K562 (cell line): Measurements from ENCODE around the gene SEC24C. TPM values are rescaled to one million over a fixed set of nuclear protein-coding genes. Genes with fewer than 3 reads are reported as not detected.

Experiments
- ARID3B ChIP-seq: fragments of 250-450 bp; sonication (Bioruptor Pico); IDR thresholded peaks from 2 replicates; pipeline ENCODE4 v1.4.0; 2020; ENCODE audit warnings: borderline replicate concordance
- BRF2 ChIP-seq: IDR thresholded peaks from 3 replicates; pipeline ENCODE4 v1.6.1; 2011; ENCODE audit warnings: borderline replicate concordance, mild to moderate bottlenecking; ENCODE audit not compliant: insufficient read length, insufficient read depth
- DMBX1 ChIP-seq: fragments of 250-450 bp; sonication (Bioruptor Pico); IDR thresholded peaks from 2 replicates; pipeline ENCODE4 v1.8.0; 2022; ENCODE audit warnings: inconsistent platforms, mild to moderate bottlenecking, moderate library complexity, borderline replicate concordance
- E2F3 ChIP-seq: fragments of 250-450 bp; sonication (Bioruptor Pico); IDR thresholded peaks from 2 replicates; pipeline ENCODE4 v1.4.0; 2020; ENCODE audit warnings: mild to moderate bottlenecking
- ERF ChIP-seq: fragments of 450-650 bp; formaldehyde crosslinking; IDR thresholded peaks from 2 replicates; pipeline ENCODE4 v1.4.0; 2020; ENCODE audit warnings: mild to moderate bottlenecking, mixed read lengths
- MTF1 ChIP-seq: fragments of 250-450 bp; sonication (Bioruptor Pico); IDR thresholded peaks from 2 replicates; pipeline ENCODE4 v1.9.0; 2021; ENCODE audit warnings: moderate library complexity, mild to moderate bottlenecking, inconsistent platforms, borderline replicate concordance
- NFATC3 ChIP-seq: fragments of 450-650 bp; IDR thresholded peaks from 2 replicates; pipeline ENCODE4 v1.6.1; 2017; ENCODE audit warnings: mild to moderate bottlenecking
- NR4A1 ChIP-seq, 2 experiments: fragments of 250-450 bp in 1 of 2; fragments of 450-650 bp in 1 of 2; sonication (Bioruptor Pico) in 1 of 2; IDR thresholded peaks; 2 replicates each; pipeline versions ENCODE4 v1.4.0 to v1.6.1; 2016 to 2020; ENCODE audit warnings: mild to moderate bottlenecking in 2 of 2, missing compliant biosample characterization in 1 of 2, missing genetic modification characterization in 1 of 2, moderate library complexity in 1 of 2
- POU5F1 ChIP-seq: fragments of 150-350 bp; IDR thresholded peaks from 2 replicates; pipeline ENCODE4 v1.6.1; 2014; ENCODE audit warnings: borderline replicate concordance, low read length, low read depth, mild to moderate bottlenecking; ENCODE audit not compliant: partially characterized antibody
- PYGO2 ChIP-seq: fragments of 450-650 bp; IDR thresholded peaks from 2 replicates; pipeline ENCODE4 v1.6.1; 2016; ENCODE audit warnings: mild to moderate bottlenecking, missing genetic modification characterization, moderate library complexity, missing compliant biosample characterization
- SIN3A ChIP-seq, 2 experiments: fragments of 150-350 bp in 1 of 2; IDR thresholded peaks; 2 replicates each; pipeline ENCODE4 v1.6.1; 2011 to 2016; ENCODE audit warnings: borderline replicate concordance in 2 of 2, low read depth in 2 of 2, low read length in 2 of 2, mild to moderate bottlenecking in 2 of 2, moderate library complexity in 2 of 2; ENCODE audit not compliant: control insufficient read depth in 1 of 2
- TBP ChIP-seq: optimal IDR thresholded peaks from 2 replicates; pipeline ENCODE3; 2011; ENCODE audit warnings: low read depth, low read length, improper control_type of control experiment
- TEAD2 ChIP-seq: fragments of 450-650 bp; IDR thresholded peaks from 2 replicates; pipeline ENCODE4 v1.6.1; 2016; ENCODE audit warnings: missing genetic modification characterization, control low read depth, missing compliant biosample characterization
- YY1 ChIP-seq, 3 experiments: IDR thresholded peaks; 2 replicates each; pipeline ENCODE4 v1.6.1; 2011; ENCODE audit warnings: low read length in 2 of 3, mild to moderate bottlenecking in 2 of 3, moderate library complexity in 2 of 3, borderline replicate concordance in 1 of 3, control low read depth in 1 of 3, low read depth in 1 of 3; ENCODE audit not compliant: insufficient read depth in 3 of 3, insufficient replicate concordance in 2 of 3, control insufficient read depth in 1 of 3, insufficient read length in 1 of 3; ENCODE audit errors: extremely low read depth in 1 of 3
- ZNF253 ChIP-seq: fragments of 250-450 bp; sonication (Bioruptor Pico); conservative IDR thresholded peaks from 2 replicates; pipeline ENCODE4 v1.6.1; 2021; ENCODE audit warnings: mild to moderate bottlenecking
- ZNF436 ChIP-seq: fragments of 250-450, 450-650 bp; sonication (Bioruptor Pico); formaldehyde crosslinking; IDR thresholded peaks from 2 replicates; pipeline ENCODE4 v1.7.0; 2020; ENCODE audit warnings: mild to moderate bottlenecking
- ZNF507 ChIP-seq: conservative IDR thresholded peaks from 2 replicates; pipeline ENCODE4 v1.6.1; 2017; ENCODE audit warnings: missing genetic modification characterization, missing compliant biosample characterization
- ZNF695 ChIP-seq: fragments of 450-650 bp; formaldehyde crosslinking; IDR thresholded peaks from 2 replicates; pipeline ENCODE4 v1.4.0; 2020; ENCODE audit warnings: mild to moderate bottlenecking, moderate library complexity
- ZNF740 ChIP-seq, 3 experiments: fragments of 200-800 bp in 1 of 3; sonication (Bioruptor generic) in 1 of 3; sonication (generic) in 1 of 3; formaldehyde crosslinking in 1 of 3; IDR thresholded peaks; 2 replicates each; pipeline versions ENCODE4 v1.6.1 to v1.8.0; 2016 to 2022; ENCODE audit warnings: mild to moderate bottlenecking in 2 of 3, missing compliant biosample characterization in 2 of 3, missing genetic modification characterization in 2 of 3, missing genetic modification reagents in 1 of 3
- ZSCAN32 ChIP-seq: fragments of 450-650 bp; formaldehyde crosslinking; IDR thresholded peaks from 2 replicates; pipeline ENCODE4 v1.4.0; 2020; ENCODE audit warnings: mild to moderate bottlenecking, moderate library complexity
- polyA plus RNA-seq, 8 experiments: library from polyadenylated mRNA; depleted of rRNA in 4 of 8; stranded (reverse) in 5 of 8; unstranded in 3 of 8; fragments of >200 nt; fragmentation: Nextera tagmentation in 2 of 8; fragmentation: Illumina TruSeq in 1 of 8; extraction: Ambion mirVana in 2 of 8; extraction: Trizol in 1 of 8; gene quantifications; 2 replicates each; pipeline versions ENCODE4 v1.2.1 to v1.2.3, GENCODE V29; 2011 to 2014; ENCODE audit warnings: inconsistent platforms in 1 of 8, missing spikeins in 1 of 8
- total RNA-seq, 7 experiments: library from RNA; depleted of rRNA in 6 of 7; stranded (reverse); fragments of >200 nt in 6 of 7; fragmentation: Illumina TruSeq in 2 of 7; extraction: Trizol in 2 of 7; gene quantifications; 2 replicates each; pipeline versions ENCODE4 v1.2.1 to v1.2.3, GENCODE V29; 2011 to 2021; ENCODE audit warnings: low replicate concordance in 1 of 7

Gene SEC24C
- total and polyA plus RNA-seq, 9 of the 15 experiments (the other 6 are each of a cell fraction or from before 2014, with no cell fraction given) = 19.0 to 115 (median 70.5) TPM

- TF ChIP-seq BRF2 (no peak), PYGO2 (tag) (peak; percentile 98), ARID3B (CRISPR knock-in tag) (peak; percentile 81; the same call in 1 of the 2 replicates), ZNF740 (CRISPR knock-in tag; IDR thresholded peaks at IDR 0.05) (no peak), ZNF740 (tag; IDR thresholded peaks at IDR 0.05) (peak in 1 of 2 experiments; percentile 99; a peak in 2 of 4 replicates), ERF (peak; percentile 97), ZNF695 (CRISPR knock-in tag) (peak; percentile 92), ZNF507 (tag) (peak; percentile 61), NR4A1 (CRISPR knock-in tag; IDR thresholded peaks at IDR 0.05) (peak; percentile 96; the same call in 1 of the 2 replicates), NR4A1 (tag; IDR thresholded peaks at IDR 0.05) (peak; percentile 99), ZSCAN32 (CRISPR knock-in tag) (peak; percentile 92), NFATC3 (no peak), ZNF436 (no peak), DMBX1 (CRISPR knock-in tag) (peak; percentile 99), YY1 (IDR thresholded peaks at IDR 0.05; ENCODE audit: borderline replicate concordance in 1 of 3, control insufficient read depth in 1 of 3, extremely low read depth in 1 of 3, insufficient read depth in 3 of 3, insufficient read length in 1 of 3, insufficient replicate concordance in 2 of 3, low read depth in 1 of 3, low read length in 2 of 3) (no peak), ZNF253 (CRISPR knock-in tag) (peak; percentile 70; the same call in 1 of the 2 replicates), POU5F1 (no peak), MTF1 (peak; percentile 91), TBP (no peak), SIN3A (IDR thresholded peaks at IDR 0.05; ENCODE audit: borderline replicate concordance in 2 of 2, control insufficient read depth in 1 of 2, low read depth in 2 of 2, low read length in 2 of 2) (no peak), TEAD2 (tag) (peak; percentile 95), E2F3 (CRISPR knock-in tag) (peak; percentile 95)
Observed at GRCh38 chr10:73743327-73743904, 756 bp upstream of the SEC24C start (continued).
